Esophagus muscularis mucosa (tissue), 4 donors: Measurements from ENCODE around the gene CREBRF.

ENCODE experiments used
- EP300 ChIP-seq: sonication (generic); formaldehyde crosslinking; IDR thresholded peaks from one replicate; pipeline ENCODE4 v1.6.1; 2017; ENCODE audit warnings: antibody characterized with exemption
- POLR2A ChIP-seq: fragments of 450-650 bp; IDR thresholded peaks from one replicate; pipeline ENCODE4 v1.6.1; 2017; ENCODE audit warnings: antibody characterized with exemption, moderate library complexity, mild to moderate bottlenecking, low read depth
- POLR2AphosphoS5 ChIP-seq, 2 donors: sonication (generic); formaldehyde crosslinking; IDR thresholded peaks; one replicate each; pipeline ENCODE4 v1.6.1; 2017; ENCODE audit warnings: antibody characterized with exemption in 2 of 2
- TF ChIP-seq, protein P1 (sequence below), 3 experiments: fragments of 200-600 bp in 2 of 3; fragments of 450-650 bp in 1 of 3; sonication (generic) in 2 of 3; IDR thresholded peaks; one replicate each; pipeline ENCODE4 v1.5.1; 2017 to 2019; ENCODE audit warnings: antibody characterized with exemption in 3 of 3, mild to moderate bottlenecking in 2 of 3, moderate library complexity in 1 of 3

GRCh38 chr5:173108914-173109313 lies 52.8 kb downstream of the CREBRF start:
- TF ChIP-seq POLR2A: no peak
- TF ChIP-seq, protein P1, sequence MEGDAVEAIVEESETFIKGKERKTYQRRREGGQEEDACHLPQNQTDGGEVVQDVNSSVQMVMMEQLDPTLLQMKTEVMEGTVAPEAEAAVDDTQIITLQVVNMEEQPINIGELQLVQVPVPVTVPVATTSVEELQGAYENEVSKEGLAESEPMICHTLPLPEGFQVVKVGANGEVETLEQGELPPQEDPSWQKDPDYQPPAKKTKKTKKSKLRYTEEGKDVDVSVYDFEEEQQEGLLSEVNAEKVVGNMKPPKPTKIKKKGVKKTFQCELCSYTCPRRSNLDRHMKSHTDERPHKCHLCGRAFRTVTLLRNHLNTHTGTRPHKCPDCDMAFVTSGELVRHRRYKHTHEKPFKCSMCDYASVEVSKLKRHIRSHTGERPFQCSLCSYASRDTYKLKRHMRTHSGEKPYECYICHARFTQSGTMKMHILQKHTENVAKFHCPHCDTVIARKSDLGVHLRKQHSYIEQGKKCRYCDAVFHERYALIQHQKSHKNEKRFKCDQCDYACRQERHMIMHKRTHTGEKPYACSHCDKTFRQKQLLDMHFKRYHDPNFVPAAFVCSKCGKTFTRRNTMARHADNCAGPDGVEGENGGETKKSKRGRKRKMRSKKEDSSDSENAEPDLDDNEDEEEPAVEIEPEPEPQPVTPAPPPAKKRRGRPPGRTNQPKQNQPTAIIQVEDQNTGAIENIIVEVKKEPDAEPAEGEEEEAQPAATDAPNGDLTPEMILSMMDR (IDR thresholded peaks at IDR 0.05): no peak
- TF ChIP-seq EP300: no peak
- no peak for TF ChIP-seq POLR2AphosphoS5 (IDR thresholded peaks at IDR 0.05)
